Measurements from ENCODE around the gene PARD3. TPM values are rescaled to one million over a fixed set of nuclear protein-coding genes. Genes with fewer than 3 reads are reported as not detected.

The PARD3 gene
- total RNA-seq, 2 experiments from 2014 or later: 0.93 to 1.2 TPM

- ChIA-PET POLR2A (no interaction called here), CTCF (no interaction called here)
- Mint-ChIP-seq H3K36me3 (no peaks in the 10 kb centered on the region), H3K9me3 (peaks cover 5% of the 10 kb centered on the region), H3K27me3 (peaks cover 8% of the 10 kb centered on the region), H3K4me1 (ENCODE audit: low read depth) (no peaks in the 10 kb centered on the region), H3K27ac (no peak overlapping the region), H3K4me3 (no peak overlapping the region)
- DNase-seq: no peak
- intact Hi-C loops (cut with micrococcal nuclease): no loop called here
These were observed 587.0 kb downstream of the PARD3 start for GRCh38 chr10:34228066-34228465.

GRCh38 chr10:34224639-34225038 lies 590.5 kb downstream of the PARD3 start:
- ChIA-PET CTCF (interaction anchor here (0.9 kb wide), 1 partner anchor 414 kb away, joined by 4 read pairs; no protein-coding TSS in a partner anchor), POLR2A (no interaction called here)
- H3K9me3 Mint-ChIP-seq: peaks cover 5% of the 10 kb centered on the region

GRCh38 chr10:34223658-34224057 lies 591.4 kb downstream of the PARD3 start:
- CTCF ChIA-PET: interaction anchor here (0.9 kb wide), 1 partner anchor 415 kb away, joined by 4 read pairs; no protein-coding TSS in a partner anchor

More at GRCh38 chr10:34224639-34225038, 590.5 kb downstream of the PARD3 start:
- Mint-ChIP-seq H3K36me3 (no peaks in the 10 kb centered on the region), H3K4me3 (no peak overlapping the region), H3K27ac (no peak overlapping the region), H3K27me3 (peaks cover 13% of the 10 kb centered on the region), H3K4me1 (ENCODE audit: low read depth) (peaks cover 7% of the 10 kb centered on the region)
- no peak for DNase-seq
- intact Hi-C loops (cut with micrococcal nuclease): no loop called here

GRCh38 chr10:34222359-34222758 lies 592.7 kb downstream of the PARD3 start:
- H3K4me1 Mint-ChIP-seq (ENCODE audit: low read depth): peaks cover 9% of the 10 kb centered on the region
- no peak for DNase-seq
- H3K4me3 Mint-ChIP-seq: no peak overlapping the region
- peaks cover 12% of the 10 kb centered on the region for H3K27me3 Mint-ChIP-seq
- ChIA-PET CTCF (no interaction called here), POLR2A (no interaction called here)
- intact Hi-C loops (cut with micrococcal nuclease): no loop called here
- peaks cover 5% of the 10 kb centered on the region for H3K9me3 Mint-ChIP-seq
- H3K27ac Mint-ChIP-seq: no peak overlapping the region
- no peaks in the 10 kb centered on the region for H3K36me3 Mint-ChIP-seq

More at GRCh38 chr10:34223658-34224057, 591.4 kb downstream of the PARD3 start:
- no peak overlapping the region for H3K27ac Mint-ChIP-seq
- peaks cover 12% of the 10 kb centered on the region for H3K27me3 Mint-ChIP-seq
- H3K4me1 Mint-ChIP-seq (ENCODE audit: low read depth): peaks cover 9% of the 10 kb centered on the region
- no peak overlapping the region for H3K4me3 Mint-ChIP-seq
- intact Hi-C loops (cut with micrococcal nuclease): no loop called here
- peaks cover 5% of the 10 kb centered on the region for H3K9me3 Mint-ChIP-seq
- POLR2A ChIA-PET: no interaction called here
- H3K36me3 Mint-ChIP-seq: no peaks in the 10 kb centered on the region
- no peak for DNase-seq

GRCh38 chr10:34219753-34220548 lies 595.1 kb downstream of the PARD3 start:
- ChIA-PET POLR2A (no interaction called here), CTCF (no interaction called here)
- peaks cover 6% of the 10 kb centered on the region for H3K27me3 Mint-ChIP-seq
- no peaks in the 10 kb centered on the region for H3K9me3 Mint-ChIP-seq
- no peak for DNase-seq
- no peaks in the 10 kb centered on the region for H3K36me3 Mint-ChIP-seq
- no peak overlapping the region for H3K27ac Mint-ChIP-seq
- intact Hi-C loops (cut with micrococcal nuclease): no loop called here
- peaks cover 9% of the 10 kb centered on the region for H3K4me1 Mint-ChIP-seq (ENCODE audit: low read depth)
- H3K4me3 Mint-ChIP-seq: no peak overlapping the region

- H3K27ac Mint-ChIP-seq: no peak overlapping the region
- POLR2A ChIA-PET: no interaction called here
- H3K9me3 Mint-ChIP-seq: no peaks in the 10 kb centered on the region
- intact Hi-C loops (cut with micrococcal nuclease): no loop called here
- peaks cover 9% of the 10 kb centered on the region for H3K4me1 Mint-ChIP-seq (ENCODE audit: low read depth)
- no peak for DNase-seq
- CTCF ChIA-PET: no interaction called here
- peaks cover 6% of the 10 kb centered on the region for H3K27me3 Mint-ChIP-seq
- H3K4me3 Mint-ChIP-seq: no peak overlapping the region
- no peaks in the 10 kb centered on the region for H3K36me3 Mint-ChIP-seq
These were observed 597.6 kb downstream of the PARD3 start for GRCh38 chr10:34217524-34217923.

- no peak overlapping the region for H3K4me3 Mint-ChIP-seq
- H3K36me3 Mint-ChIP-seq: no peaks in the 10 kb centered on the region
- ChIA-PET POLR2A (no interaction called here), CTCF (interaction anchor here (0.5 kb wide), 1 partner anchor 142 kb away, joined by 3 read pairs; no protein-coding TSS in a partner anchor)
- DNase-seq: no peak
- H3K27ac Mint-ChIP-seq: no peak overlapping the region
- intact Hi-C loops (cut with micrococcal nuclease): no loop called here
- H3K27me3 Mint-ChIP-seq: peaks cover 4% of the 10 kb centered on the region
- H3K4me1 Mint-ChIP-seq (ENCODE audit: low read depth): peaks cover 9% of the 10 kb centered on the region
- no peaks in the 10 kb centered on the region for H3K9me3 Mint-ChIP-seq
These were observed 598.6 kb downstream of the PARD3 start for GRCh38 chr10:34216348-34216945.

GRCh38 chr10:34213805-34214197 lies 601.3 kb downstream of the PARD3 start:
- no peak overlapping the region for H3K4me3 Mint-ChIP-seq
- no peaks in the 10 kb centered on the region for H3K4me1 Mint-ChIP-seq (ENCODE audit: low read depth)
- H3K27ac Mint-ChIP-seq: no peak overlapping the region
- intact Hi-C loops (cut with micrococcal nuclease): no loop called here
- no peaks in the 10 kb centered on the region for H3K36me3 Mint-ChIP-seq
- H3K9me3 Mint-ChIP-seq: no peaks in the 10 kb centered on the region
- ChIA-PET CTCF (no interaction called here), POLR2A (no interaction called here)
- no peaks in the 10 kb centered on the region for H3K27me3 Mint-ChIP-seq
- DNase-seq: no peak

GRCh38 chr10:34213193-34213804 lies 601.8 kb downstream of the PARD3 start:
- Mint-ChIP-seq H3K27ac (no peak overlapping the region), H3K4me1 (ENCODE audit: low read depth) (no peaks in the 10 kb centered on the region), H3K4me3 (no peak overlapping the region), H3K36me3 (no peaks in the 10 kb centered on the region), H3K27me3 (no peaks in the 10 kb centered on the region), H3K9me3 (no peaks in the 10 kb centered on the region)
- ChIA-PET CTCF (no interaction called here), POLR2A (no interaction called here)
- intact Hi-C loops (cut with micrococcal nuclease): no loop called here
- DNase-seq: no peak

GRCh38 chr10:34207343-34207742 lies 607.8 kb downstream of the PARD3 start:
- CTCF ChIA-PET: no interaction called here
- Mint-ChIP-seq H3K4me1 (ENCODE audit: low read depth) (no peaks in the 10 kb centered on the region), H3K27ac (no peak overlapping the region), H3K27me3 (peaks cover 9% of the 10 kb centered on the region), H3K4me3 (no peak overlapping the region), H3K9me3 (no peaks in the 10 kb centered on the region), H3K36me3 (no peaks in the 10 kb centered on the region)
- POLR2A ChIA-PET: no interaction called here
- intact Hi-C loops (cut with micrococcal nuclease): no loop called here
- DNase-seq: no peak

GRCh38 chr10:34206935-34207268 lies 608.2 kb downstream of the PARD3 start:
- Mint-ChIP-seq H3K4me3 (no peak overlapping the region), H3K27ac (no peak overlapping the region), H3K27me3 (peaks cover 11% of the 10 kb centered on the region), H3K36me3 (no peaks in the 10 kb centered on the region), H3K4me1 (ENCODE audit: low read depth) (no peaks in the 10 kb centered on the region), H3K9me3 (no peaks in the 10 kb centered on the region)
- intact Hi-C loops (cut with micrococcal nuclease): no loop called here
- CTCF ChIA-PET: no interaction called here
- POLR2A ChIA-PET: no interaction called here
- no peak for DNase-seq

GRCh38 chr10:34206078-34206934 lies 608.8 kb downstream of the PARD3 start:
- H3K4me3 Mint-ChIP-seq: no peak overlapping the region
- no peaks in the 10 kb centered on the region for H3K36me3 Mint-ChIP-seq
- ChIA-PET POLR2A (no interaction called here), CTCF (no interaction called here)
- H3K9me3 Mint-ChIP-seq: no peaks in the 10 kb centered on the region
- no peak for DNase-seq
- no peak overlapping the region for H3K27ac Mint-ChIP-seq
- H3K27me3 Mint-ChIP-seq: peaks cover 11% of the 10 kb centered on the region
- H3K4me1 Mint-ChIP-seq (ENCODE audit: low read depth): no peaks in the 10 kb centered on the region
- intact Hi-C loops (cut with micrococcal nuclease): no loop called here
